Caco-2 (cell line): Measurements from ENCODE around the gene MCTP2. TPM values are rescaled to one million over a fixed set of nuclear protein-coding genes. Genes with fewer than 3 reads are reported as not detected.

Source experiments
- BruUV-seq: library from RNA; stranded (reverse); fragments of 400-500 nt; replicated peaks from 2 replicates; lab custom pipeline; 2021; lab: Mats Ljungman, UMichigan
- CTCF ChIA-PET: fragments of 300-600 bp; sonication (Branson Sonifier 250); formaldehyde crosslinking; loops from one replicate; lab custom pipeline; 2022; ENCODE audit warnings: antibody characterized with exemption; lab: Charles Lee
- POLR2A ChIA-PET: fragments of 300-600 bp; sonication (Branson Sonifier 250); formaldehyde crosslinking; loops from one replicate; lab custom pipeline; 2022; ENCODE audit warnings: antibody characterized with exemption; lab: Charles Lee
- DNase-seq, 2 experiments: peaks; one replicate each; pipeline versions ENCODE4 v3.0.0 to v3.0.0-alpha.2; 2020 to 2022
- H3K27me3 ChIP-seq: replicated peaks from 2 replicates; pipeline ENCODE4 v1.6.0; 2011; ENCODE audit warnings: low read length; ENCODE audit not compliant: control insufficient read depth, insufficient read depth
- H3K36me3 ChIP-seq: 2 replicates; pipeline ENCODE4 v1.5.1; 2011; ENCODE audit warnings: low read length; ENCODE audit not compliant: control insufficient read depth, insufficient read depth
- H3K4me1 ChIP-seq: fragments of 250-450 bp; sonication (Bioruptor Pico); 2 replicates; pipeline ENCODE4 v1.5.1; 2020; ENCODE audit warnings: mild to moderate bottlenecking
- H3K4me3 ChIP-seq: 2 replicates; pipeline ENCODE4 v1.5.1; 2011; ENCODE audit warnings: low read depth, mild to moderate bottlenecking, control low read depth, low read length
- H3K9me3 ChIP-seq: fragments of 250-450 bp; sonication (Bioruptor Pico); 2 replicates; pipeline ENCODE4 v1.5.1; 2020; ENCODE audit warnings: mild to moderate bottlenecking, moderate library complexity
- H3K27ac Mint-ChIP-seq: one replicate; pipeline ENCODE4 v1.8.0; 2022; ENCODE audit warnings: mixed read lengths; ENCODE audit not compliant: unreplicated experiment
- H3K27me3 Mint-ChIP-seq: one replicate; pipeline ENCODE4 v1.8.0; 2022; ENCODE audit warnings: mixed read lengths; ENCODE audit not compliant: insufficient read depth, unreplicated experiment
- H3K36me3 Mint-ChIP-seq: one replicate; pipeline ENCODE4 v1.8.0; 2022; ENCODE audit warnings: mild to moderate bottlenecking, mixed read lengths; ENCODE audit not compliant: insufficient read depth, unreplicated experiment
- H3K4me1 Mint-ChIP-seq: one replicate; pipeline ENCODE4 v1.8.0; 2022; ENCODE audit warnings: low read depth, mixed read lengths; ENCODE audit not compliant: unreplicated experiment
- H3K4me3 Mint-ChIP-seq: one replicate; pipeline ENCODE4 v1.8.0; 2022; ENCODE audit warnings: mild to moderate bottlenecking, moderate library complexity, mixed read lengths; ENCODE audit not compliant: unreplicated experiment
- H3K9me3 Mint-ChIP-seq: one replicate; pipeline ENCODE4 v1.8.0; 2022; ENCODE audit warnings: mixed read lengths; ENCODE audit not compliant: unreplicated experiment
- CTCF ChIP-seq, 2 experiments: fragments of 200-600 bp in 1 of 2; IDR thresholded peaks; 1 replicate in 1 of 2; 2 replicates in 1 of 2; pipeline versions ENCODE4 v1.5.1 to v1.8.0; 2011 to 2022; ENCODE audit warnings: antibody characterized with exemption in 1 of 2, control low read depth in 1 of 2, inconsistent platforms in 1 of 2, low read depth in 1 of 2, low read length in 1 of 2, mild to moderate bottlenecking in 1 of 2, moderate library complexity in 1 of 2; ENCODE audit not compliant: insufficient read depth in 1 of 2, severe bottlenecking in 1 of 2, unreplicated experiment in 1 of 2
- intact Hi-C: fragments of 100-400 bp; cut with micrococcal nuclease; formaldehyde crosslinking; loops from one replicate; pipeline ENCODE4 v1.10.0; 2022; ENCODE audit not compliant: unreplicated experiment
- total RNA-seq: library from RNA; stranded (reverse); gene quantifications from 2 replicates; pipeline ENCODE4 v1.2.3, GENCODE V29; 2022

The MCTP2 gene
- total RNA-seq, 1 experiment from 2014 or later, result 9.9 TPM

- H3K4me1 ChIP-seq, result no peaks in the 10 kb centered on the region
- 0 out of 2 replicates have a peak, but pooled peaks cover 1% of the 10 kb centered on the region for H3K36me3 ChIP-seq
- H3K27me3 Mint-ChIP-seq, result no peaks in the 10 kb centered on the region
- ChIA-PET POLR2A (no interaction called here), CTCF (no interaction called here)
- no peaks in the 10 kb centered on the region for H3K4me1 Mint-ChIP-seq
- no TSS peak for BruUV-seq
- H3K9me3 Mint-ChIP-seq, result no peaks in the 10 kb centered on the region
- H3K4me3 Mint-ChIP-seq, result no peak overlapping the region
- no peak for DNase-seq
- no peaks in the 10 kb centered on the region for H3K36me3 Mint-ChIP-seq
- no peak overlapping the region for H3K27ac Mint-ChIP-seq
- H3K4me3 ChIP-seq, result no peak overlapping the region
- intact Hi-C loops, result loop anchor here (5.0 kb wide), 1 partner anchor 936 kb away; no protein-coding TSS in a partner anchor
- H3K27me3 ChIP-seq, result no peaks in the 10 kb centered on the region
- no peaks in the 10 kb centered on the region for H3K9me3 ChIP-seq
- TF ChIP-seq CTCF (IDR thresholded peaks at IDR 0.05; ENCODE audit: insufficient read depth in 1 of 2, low read depth in 1 of 2, low read length in 1 of 2, severe bottlenecking in 1 of 2, unreplicated experiment in 1 of 2), result no peak
Measured at GRCh38 chr15:94370936-94371285, 139.6 kb downstream of the MCTP2 start.

GRCh38 chr15:94372821-94373220, 141.5 kb downstream of the MCTP2 start:
- H3K36me3 ChIP-seq, result 0 out of 2 replicates have a peak, but pooled peaks cover 1% of the 10 kb centered on the region
- no peaks in the 10 kb centered on the region for H3K27me3 ChIP-seq
- TF ChIP-seq CTCF (IDR thresholded peaks at IDR 0.05; ENCODE audit: insufficient read depth in 1 of 2, low read depth in 1 of 2, low read length in 1 of 2, severe bottlenecking in 1 of 2, unreplicated experiment in 1 of 2), result no peak
- H3K27ac Mint-ChIP-seq, result no peak overlapping the region
- DNase-seq, result no peak
- H3K9me3 ChIP-seq, result no peaks in the 10 kb centered on the region
- H3K36me3 Mint-ChIP-seq, result no peaks in the 10 kb centered on the region
- H3K4me1 ChIP-seq, result no peaks in the 10 kb centered on the region
- POLR2A ChIA-PET, result no interaction called here
- CTCF ChIA-PET, result no interaction called here
- intact Hi-C loops, result loop anchor here (5.0 kb wide), 1 partner anchor 934 kb away; no protein-coding TSS in a partner anchor
- H3K4me1 Mint-ChIP-seq, result no peaks in the 10 kb centered on the region
- no peak overlapping the region for H3K4me3 Mint-ChIP-seq
- H3K4me3 ChIP-seq, result no peak overlapping the region
- H3K27me3 Mint-ChIP-seq, result no peaks in the 10 kb centered on the region
- BruUV-seq, result no TSS peak
- no peaks in the 10 kb centered on the region for H3K9me3 Mint-ChIP-seq

- TF ChIP-seq CTCF (IDR thresholded peaks at IDR 0.05; ENCODE audit: insufficient read depth in 1 of 2, low read depth in 1 of 2, low read length in 1 of 2, severe bottlenecking in 1 of 2, unreplicated experiment in 1 of 2), result peak in 1 of 2 experiments; percentile 6
- no peak overlapping the region for H3K4me3 Mint-ChIP-seq
- H3K27me3 ChIP-seq, result no peaks in the 10 kb centered on the region
- no peaks in the 10 kb centered on the region for H3K27me3 Mint-ChIP-seq
- ChIA-PET POLR2A (no interaction called here), CTCF (interaction anchor here (1.4 kb wide), 1 partner anchor 91 kb away, joined by 5 read pairs; no protein-coding TSS in a partner anchor)
- no peaks in the 10 kb centered on the region for H3K4me1 ChIP-seq
- H3K4me1 Mint-ChIP-seq, result no peaks in the 10 kb centered on the region
- 0 out of 2 replicates have a peak, but pooled peaks cover 1% of the 10 kb centered on the region for H3K36me3 ChIP-seq
- H3K27ac Mint-ChIP-seq, result no peak overlapping the region
- no peaks in the 10 kb centered on the region for H3K9me3 ChIP-seq
- DNase-seq, result no peak
- intact Hi-C loops, result no loop called here
- H3K9me3 Mint-ChIP-seq, result no peaks in the 10 kb centered on the region
- no peak overlapping the region for H3K4me3 ChIP-seq
- BruUV-seq, result no TSS peak
- no peaks in the 10 kb centered on the region for H3K36me3 Mint-ChIP-seq
Measured at GRCh38 chr15:94375997-94376396, 144.6 kb downstream of the MCTP2 start.
